Caco-2 (cell line): ENCODE results near the gene TEC. TPM values are rescaled to one million over a fixed set of nuclear protein-coding genes. Genes with fewer than 3 reads are reported as not detected.

Source experiments
- BruUV-seq: library from RNA; stranded (reverse); fragments of 400-500 nt; replicated peaks from 2 replicates; lab custom pipeline; 2021; lab: Mats Ljungman, UMichigan
- CTCF ChIA-PET: fragments of 300-600 bp; sonication (Branson Sonifier 250); formaldehyde crosslinking; loops from one replicate; lab custom pipeline; 2022; ENCODE audit warnings: antibody characterized with exemption; lab: Charles Lee
- POLR2A ChIA-PET: fragments of 300-600 bp; sonication (Branson Sonifier 250); formaldehyde crosslinking; loops from one replicate; lab custom pipeline; 2022; ENCODE audit warnings: antibody characterized with exemption; lab: Charles Lee
- DNase-seq, 2 experiments: peaks; one replicate each; pipeline versions ENCODE4 v3.0.0 to v3.0.0-alpha.2; 2020 to 2022
- H3K27me3 ChIP-seq: replicated peaks from 2 replicates; pipeline ENCODE4 v1.6.0; 2011; ENCODE audit warnings: low read length; ENCODE audit not compliant: control insufficient read depth, insufficient read depth
- H3K36me3 ChIP-seq: 2 replicates; pipeline ENCODE4 v1.5.1; 2011; ENCODE audit warnings: low read length; ENCODE audit not compliant: control insufficient read depth, insufficient read depth
- H3K4me1 ChIP-seq: fragments of 250-450 bp; sonication (Bioruptor Pico); 2 replicates; pipeline ENCODE4 v1.5.1; 2020; ENCODE audit warnings: mild to moderate bottlenecking
- H3K4me3 ChIP-seq: 2 replicates; pipeline ENCODE4 v1.5.1; 2011; ENCODE audit warnings: low read depth, mild to moderate bottlenecking, control low read depth, low read length
- H3K9me3 ChIP-seq: fragments of 250-450 bp; sonication (Bioruptor Pico); 2 replicates; pipeline ENCODE4 v1.5.1; 2020; ENCODE audit warnings: mild to moderate bottlenecking, moderate library complexity
- H3K27ac Mint-ChIP-seq: one replicate; pipeline ENCODE4 v1.8.0; 2022; ENCODE audit warnings: mixed read lengths; ENCODE audit not compliant: unreplicated experiment
- H3K27me3 Mint-ChIP-seq: one replicate; pipeline ENCODE4 v1.8.0; 2022; ENCODE audit warnings: mixed read lengths; ENCODE audit not compliant: insufficient read depth, unreplicated experiment
- H3K36me3 Mint-ChIP-seq: one replicate; pipeline ENCODE4 v1.8.0; 2022; ENCODE audit warnings: mild to moderate bottlenecking, mixed read lengths; ENCODE audit not compliant: insufficient read depth, unreplicated experiment
- H3K4me1 Mint-ChIP-seq: one replicate; pipeline ENCODE4 v1.8.0; 2022; ENCODE audit warnings: low read depth, mixed read lengths; ENCODE audit not compliant: unreplicated experiment
- H3K4me3 Mint-ChIP-seq: one replicate; pipeline ENCODE4 v1.8.0; 2022; ENCODE audit warnings: mild to moderate bottlenecking, moderate library complexity, mixed read lengths; ENCODE audit not compliant: unreplicated experiment
- H3K9me3 Mint-ChIP-seq: one replicate; pipeline ENCODE4 v1.8.0; 2022; ENCODE audit warnings: mixed read lengths; ENCODE audit not compliant: unreplicated experiment
- intact Hi-C: fragments of 100-400 bp; cut with micrococcal nuclease; formaldehyde crosslinking; loops from one replicate; pipeline ENCODE4 v1.10.0; 2022; ENCODE audit not compliant: unreplicated experiment
- total RNA-seq: library from RNA; stranded (reverse); gene quantifications from 2 replicates; pipeline ENCODE4 v1.2.3, GENCODE V29; 2022
- TF ChIP-seq, protein P1 (sequence below), 2 experiments: fragments of 200-600 bp in 1 of 2; IDR thresholded peaks; 1 replicate in 1 of 2; 2 replicates in 1 of 2; pipeline versions ENCODE4 v1.5.1 to v1.8.0; 2011 to 2022; ENCODE audit warnings: antibody characterized with exemption in 1 of 2, control low read depth in 1 of 2, inconsistent platforms in 1 of 2, low read depth in 1 of 2, low read length in 1 of 2, mild to moderate bottlenecking in 1 of 2, moderate library complexity in 1 of 2; ENCODE audit not compliant: insufficient read depth in 1 of 2, severe bottlenecking in 1 of 2, unreplicated experiment in 1 of 2

The TEC gene
- total RNA-seq, 1 experiment from 2014 or later, result 2.0 TPM

DNA sequence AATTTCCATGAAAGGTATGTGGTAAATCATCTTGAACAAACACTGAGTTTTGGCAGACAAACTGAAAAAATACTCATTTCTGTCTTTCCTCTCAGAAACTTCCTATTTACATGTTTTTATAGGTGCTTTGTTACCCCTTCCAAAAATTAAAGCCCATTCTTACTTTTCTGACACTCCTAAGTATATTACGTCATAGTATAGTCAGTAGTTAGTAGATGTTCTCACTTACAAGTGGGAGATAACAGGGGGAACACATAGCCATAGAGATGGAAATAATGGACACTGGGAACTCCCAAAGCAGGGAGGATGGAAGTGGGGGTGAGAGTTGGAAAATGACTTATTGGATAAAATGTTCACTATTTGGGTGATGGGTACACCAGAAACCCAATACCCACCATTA is 164.4 kb downstream of the TEC start:
- no peaks in the 10 kb centered on the region for H3K27me3 Mint-ChIP-seq
- no TSS peak for BruUV-seq
- intact Hi-C loops, result no loop called here
- no peak overlapping the region for H3K4me3 Mint-ChIP-seq
- no peak for DNase-seq
- ChIA-PET POLR2A (no interaction called here), CTCF (no interaction called here)
- H3K4me1 Mint-ChIP-seq, result no peaks in the 10 kb centered on the region
- H3K27ac Mint-ChIP-seq, result no peak overlapping the region
- Histone ChIP-seq H3K9me3 (no peaks in the 10 kb centered on the region), H3K36me3 (no peaks in the 10 kb centered on the region), H3K4me1 (no peaks in the 10 kb centered on the region), H3K27me3 (no peaks in the 10 kb centered on the region), H3K4me3 (no peak overlapping the region)
- H3K9me3 Mint-ChIP-seq, result no peaks in the 10 kb centered on the region
- H3K36me3 Mint-ChIP-seq, result no peaks in the 10 kb centered on the region
- TF ChIP-seq, protein P1, sequence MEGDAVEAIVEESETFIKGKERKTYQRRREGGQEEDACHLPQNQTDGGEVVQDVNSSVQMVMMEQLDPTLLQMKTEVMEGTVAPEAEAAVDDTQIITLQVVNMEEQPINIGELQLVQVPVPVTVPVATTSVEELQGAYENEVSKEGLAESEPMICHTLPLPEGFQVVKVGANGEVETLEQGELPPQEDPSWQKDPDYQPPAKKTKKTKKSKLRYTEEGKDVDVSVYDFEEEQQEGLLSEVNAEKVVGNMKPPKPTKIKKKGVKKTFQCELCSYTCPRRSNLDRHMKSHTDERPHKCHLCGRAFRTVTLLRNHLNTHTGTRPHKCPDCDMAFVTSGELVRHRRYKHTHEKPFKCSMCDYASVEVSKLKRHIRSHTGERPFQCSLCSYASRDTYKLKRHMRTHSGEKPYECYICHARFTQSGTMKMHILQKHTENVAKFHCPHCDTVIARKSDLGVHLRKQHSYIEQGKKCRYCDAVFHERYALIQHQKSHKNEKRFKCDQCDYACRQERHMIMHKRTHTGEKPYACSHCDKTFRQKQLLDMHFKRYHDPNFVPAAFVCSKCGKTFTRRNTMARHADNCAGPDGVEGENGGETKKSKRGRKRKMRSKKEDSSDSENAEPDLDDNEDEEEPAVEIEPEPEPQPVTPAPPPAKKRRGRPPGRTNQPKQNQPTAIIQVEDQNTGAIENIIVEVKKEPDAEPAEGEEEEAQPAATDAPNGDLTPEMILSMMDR (IDR thresholded peaks at IDR 0.05; ENCODE audit: insufficient read depth in 1 of 2, low read depth in 1 of 2, low read length in 1 of 2, severe bottlenecking in 1 of 2, unreplicated experiment in 1 of 2), result no peak

- TF ChIP-seq, protein P1 (IDR thresholded peaks at IDR 0.05; ENCODE audit: insufficient read depth in 1 of 2, low read depth in 1 of 2, low read length in 1 of 2, severe bottlenecking in 1 of 2, unreplicated experiment in 1 of 2), result no peak
- no peaks in the 10 kb centered on the region for H3K36me3 ChIP-seq
- H3K27me3 Mint-ChIP-seq, result no peaks in the 10 kb centered on the region
These were observed 166.0 kb downstream of the TEC start for GRCh38 chr4:48103483-48104139.

GRCh38 chr4:48102303-48102702 is 167.3 kb downstream of the TEC start:
- Mint-ChIP-seq H3K4me3 (no peak overlapping the region), H3K4me1 (no peaks in the 10 kb centered on the region), H3K27ac (no peak overlapping the region), H3K9me3 (no peaks in the 10 kb centered on the region), H3K27me3 (no peaks in the 10 kb centered on the region), H3K36me3 (no peaks in the 10 kb centered on the region)
- H3K27me3 ChIP-seq, result no peaks in the 10 kb centered on the region
- BruUV-seq, result no TSS peak
- DNase-seq, result no peak
- intact Hi-C loops, result no loop called here
- H3K9me3 ChIP-seq, result no peaks in the 10 kb centered on the region
- TF ChIP-seq, protein P1 (IDR thresholded peaks at IDR 0.05; ENCODE audit: insufficient read depth in 1 of 2, low read depth in 1 of 2, low read length in 1 of 2, severe bottlenecking in 1 of 2, unreplicated experiment in 1 of 2), result peak; percentile 29 to 38
- no peak overlapping the region for H3K4me3 ChIP-seq
- ChIA-PET POLR2A (no interaction called here), CTCF (no interaction called here)
- no peaks in the 10 kb centered on the region for H3K36me3 ChIP-seq
- no peaks in the 10 kb centered on the region for H3K4me1 ChIP-seq

More at GRCh38 chr4:48103483-48104139, 166.0 kb downstream of the TEC start:
- Histone ChIP-seq H3K4me1 (no peaks in the 10 kb centered on the region), H3K4me3 (no peak overlapping the region), H3K27me3 (no peaks in the 10 kb centered on the region), H3K9me3 (no peaks in the 10 kb centered on the region)
- no peak overlapping the region for H3K4me3 Mint-ChIP-seq
- BruUV-seq, result no TSS peak
- POLR2A ChIA-PET, result no interaction called here
- H3K4me1 Mint-ChIP-seq, result no peaks in the 10 kb centered on the region
- intact Hi-C loops, result no loop called here
- H3K27ac Mint-ChIP-seq, result no peak overlapping the region
- CTCF ChIA-PET, result no interaction called here
- no peak for DNase-seq
- no peaks in the 10 kb centered on the region for H3K9me3 Mint-ChIP-seq
- H3K36me3 Mint-ChIP-seq, result no peaks in the 10 kb centered on the region
